Activated naive CD8-positive, alpha-beta T cell (primary cell): ENCODE measurements around the gene WWTR1.

Experiments used
- H3K27ac Mint-ChIP-seq: one replicate; pipeline ENCODE4 v1.8.0; 2021; ENCODE audit warnings: mixed read lengths
- H3K27me3 Mint-ChIP-seq: one replicate; pipeline ENCODE4 v1.8.0; 2021; ENCODE audit warnings: mixed read lengths
- H3K36me3 Mint-ChIP-seq: one replicate; pipeline ENCODE4 v1.8.0; 2021; ENCODE audit warnings: mixed read lengths
- H3K4me1 Mint-ChIP-seq: one replicate; pipeline ENCODE4 v1.8.0; 2021; ENCODE audit warnings: low read depth, mixed read lengths
- H3K4me3 Mint-ChIP-seq: one replicate; pipeline ENCODE4 v1.8.0; 2021; ENCODE audit warnings: mild to moderate bottlenecking, mixed read lengths
- H3K9me3 Mint-ChIP-seq: one replicate; pipeline ENCODE4 v1.8.0; 2021; ENCODE audit warnings: low read depth, mixed read lengths

Gene WWTR1

DNA sequence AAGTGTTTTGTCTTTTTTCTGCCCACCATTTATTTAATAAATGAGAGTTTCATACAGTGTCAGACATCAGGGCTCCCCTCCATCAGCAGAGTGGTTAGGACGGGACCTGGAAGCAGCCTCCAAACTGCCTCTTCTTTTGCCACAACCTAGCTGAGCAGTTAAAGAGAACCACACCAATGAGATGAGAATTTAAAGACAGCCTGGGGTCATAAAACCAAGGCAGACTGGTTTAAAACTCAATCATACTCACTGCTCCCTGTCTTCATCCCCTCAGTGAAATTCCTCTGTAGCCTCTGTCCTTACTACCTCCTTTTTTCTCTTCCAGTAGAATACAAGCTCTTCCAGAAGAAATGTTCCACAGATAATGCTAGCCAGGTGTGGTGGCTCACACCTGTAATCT, 78.7 kb downstream of the WWTR1 start:
- H3K4me3 Mint-ChIP-seq: no peak overlapping the region
- peaks cover 6% of the 10 kb centered on the region for H3K4me1 Mint-ChIP-seq
- no peaks in the 10 kb centered on the region for H3K9me3 Mint-ChIP-seq
- H3K27ac Mint-ChIP-seq: no peak overlapping the region
- H3K27me3 Mint-ChIP-seq: peaks cover 5% of the 10 kb centered on the region
- H3K36me3 Mint-ChIP-seq: no peaks in the 10 kb centered on the region

DNA sequence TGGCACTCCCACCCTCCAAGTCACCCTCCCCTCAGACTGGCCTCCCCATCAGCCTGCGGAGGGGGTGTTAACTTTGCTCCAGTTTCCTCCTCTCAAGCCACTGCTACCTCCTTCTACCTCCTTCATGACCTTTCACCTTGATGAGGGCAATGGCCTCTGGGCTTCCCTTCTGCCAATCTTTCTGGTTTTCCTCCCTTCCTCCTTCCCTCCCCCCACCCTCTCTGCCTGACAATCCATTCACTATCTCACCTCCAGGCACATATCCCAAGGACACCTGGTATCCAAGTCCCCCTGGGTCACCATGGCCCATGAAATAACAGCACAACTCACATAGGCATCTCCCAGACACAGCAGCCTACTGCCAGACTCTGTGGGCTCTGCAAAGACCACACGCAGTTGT, 80.0 kb downstream of the WWTR1 start:
- H3K27ac Mint-ChIP-seq: no peak overlapping the region
- H3K27me3 Mint-ChIP-seq: peaks cover 5% of the 10 kb centered on the region
- peaks cover 7% of the 10 kb centered on the region for H3K4me1 Mint-ChIP-seq
- no peaks in the 10 kb centered on the region for H3K9me3 Mint-ChIP-seq
- no peak overlapping the region for H3K4me3 Mint-ChIP-seq
- no peaks in the 10 kb centered on the region for H3K36me3 Mint-ChIP-seq

DNA sequence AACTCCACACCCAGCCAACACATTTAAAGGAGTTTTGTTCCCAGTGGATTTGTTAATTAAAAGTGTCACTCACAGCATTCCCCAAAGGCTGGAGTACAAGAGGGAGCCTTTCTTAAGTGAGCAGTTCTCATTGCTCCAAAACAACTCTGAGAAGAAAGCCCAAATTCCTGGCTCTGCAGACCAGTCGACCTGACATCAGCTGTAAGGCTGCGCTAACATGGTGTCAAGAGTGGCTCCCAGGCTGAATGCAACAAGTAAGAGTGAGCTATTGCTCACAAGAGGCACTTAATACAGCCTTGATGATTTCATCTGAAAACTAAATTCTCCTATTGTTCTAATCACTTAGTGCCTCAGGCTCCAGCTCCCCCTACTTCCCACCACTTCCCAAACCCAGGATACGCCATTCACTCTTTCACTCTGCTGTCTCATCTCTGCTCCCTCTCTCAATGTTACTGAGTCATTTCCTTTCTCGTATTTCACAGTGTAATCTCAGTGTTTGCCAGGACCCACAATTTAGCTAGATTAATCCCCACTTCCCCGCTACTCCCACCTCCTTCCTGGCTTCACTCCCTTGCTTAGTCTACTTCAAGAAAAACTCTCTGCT, 81.8 kb downstream of the WWTR1 start:
- Mint-ChIP-seq H3K36me3 (no peaks in the 10 kb centered on the region), H3K27ac (no peak overlapping the region), H3K27me3 (peaks cover 2% of the 10 kb centered on the region), H3K4me1 (peaks cover 7% of the 10 kb centered on the region), H3K9me3 (no peaks in the 10 kb centered on the region), H3K4me3 (no peak overlapping the region)

DNA sequence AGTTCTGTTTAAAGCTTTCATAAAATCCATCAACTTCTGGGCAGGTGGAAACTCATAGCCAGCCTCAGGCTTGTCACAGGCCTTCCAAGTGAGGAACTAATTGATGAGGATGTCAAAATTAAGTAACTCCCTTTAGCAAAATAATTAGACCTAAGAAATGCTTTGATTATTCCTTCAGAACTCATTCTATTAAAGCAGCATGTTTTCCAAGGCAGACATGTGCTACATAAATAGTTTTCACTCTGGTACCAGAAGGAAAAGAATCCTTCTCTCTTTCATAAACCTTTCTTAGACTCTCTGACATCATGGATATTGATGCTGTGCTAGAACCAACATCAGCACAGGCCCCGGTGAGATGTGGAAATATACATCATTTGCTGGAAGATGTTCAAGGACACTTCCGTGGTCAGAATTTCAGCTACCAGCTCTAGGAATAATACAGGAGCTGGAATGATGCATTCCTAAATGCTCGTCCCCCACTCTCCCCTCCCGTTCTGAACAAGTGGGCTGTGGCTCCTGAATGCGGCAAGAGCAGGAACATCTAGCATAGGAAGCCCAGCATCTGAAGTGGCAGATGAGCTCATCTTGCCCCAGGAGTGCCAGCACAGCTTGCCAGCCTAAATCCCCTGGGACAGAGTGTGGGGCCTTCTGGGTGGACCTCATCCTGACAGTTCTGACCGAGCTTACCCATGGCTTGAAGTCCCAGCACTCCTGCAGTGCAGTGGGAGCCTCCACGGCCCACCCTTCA, 82.4 kb downstream of the WWTR1 start:
- Mint-ChIP-seq H3K27me3 (peaks cover 2% of the 10 kb centered on the region), H3K4me3 (no peak overlapping the region), H3K4me1 (peaks cover 7% of the 10 kb centered on the region), H3K36me3 (no peaks in the 10 kb centered on the region), H3K27ac (no peak overlapping the region), H3K9me3 (no peaks in the 10 kb centered on the region)

- H3K9me3 Mint-ChIP-seq: no peaks in the 10 kb centered on the region
- no peak overlapping the region for H3K4me3 Mint-ChIP-seq
- H3K4me1 Mint-ChIP-seq: peaks cover 7% of the 10 kb centered on the region
- H3K27ac Mint-ChIP-seq: no peak overlapping the region
- no peaks in the 10 kb centered on the region for H3K36me3 Mint-ChIP-seq
- H3K27me3 Mint-ChIP-seq: peaks cover under 1% of the 10 kb centered on the region
These were observed 84.9 kb downstream of the WWTR1 start for GRCh38 chr3:149572796-149573414.

- Mint-ChIP-seq H3K9me3 (no peaks in the 10 kb centered on the region), H3K4me3 (no peak overlapping the region), H3K4me1 (peaks cover 6% of the 10 kb centered on the region), H3K27me3 (no peaks in the 10 kb centered on the region), H3K27ac (peak overlapping the region; percentile 16), H3K36me3 (no peaks in the 10 kb centered on the region)
These were observed 86.4 kb downstream of the WWTR1 start for GRCh38 chr3:149571381-149571780.

- Mint-ChIP-seq H3K4me1 (peaks cover 4% of the 10 kb centered on the region), H3K9me3 (no peaks in the 10 kb centered on the region), H3K27ac (no peak overlapping the region), H3K36me3 (no peaks in the 10 kb centered on the region), H3K27me3 (no peaks in the 10 kb centered on the region), H3K4me3 (no peak overlapping the region)
These were observed 87.8 kb downstream of the WWTR1 start for GRCh38 chr3:149570016-149570415.

GRCh38 chr3:149567381-149567780, 90.4 kb downstream of the WWTR1 start:
- Mint-ChIP-seq H3K27ac (no peak overlapping the region), H3K9me3 (no peaks in the 10 kb centered on the region), H3K4me1 (no peaks in the 10 kb centered on the region), H3K4me3 (no peak overlapping the region), H3K27me3 (no peaks in the 10 kb centered on the region), H3K36me3 (no peaks in the 10 kb centered on the region)

DNA sequence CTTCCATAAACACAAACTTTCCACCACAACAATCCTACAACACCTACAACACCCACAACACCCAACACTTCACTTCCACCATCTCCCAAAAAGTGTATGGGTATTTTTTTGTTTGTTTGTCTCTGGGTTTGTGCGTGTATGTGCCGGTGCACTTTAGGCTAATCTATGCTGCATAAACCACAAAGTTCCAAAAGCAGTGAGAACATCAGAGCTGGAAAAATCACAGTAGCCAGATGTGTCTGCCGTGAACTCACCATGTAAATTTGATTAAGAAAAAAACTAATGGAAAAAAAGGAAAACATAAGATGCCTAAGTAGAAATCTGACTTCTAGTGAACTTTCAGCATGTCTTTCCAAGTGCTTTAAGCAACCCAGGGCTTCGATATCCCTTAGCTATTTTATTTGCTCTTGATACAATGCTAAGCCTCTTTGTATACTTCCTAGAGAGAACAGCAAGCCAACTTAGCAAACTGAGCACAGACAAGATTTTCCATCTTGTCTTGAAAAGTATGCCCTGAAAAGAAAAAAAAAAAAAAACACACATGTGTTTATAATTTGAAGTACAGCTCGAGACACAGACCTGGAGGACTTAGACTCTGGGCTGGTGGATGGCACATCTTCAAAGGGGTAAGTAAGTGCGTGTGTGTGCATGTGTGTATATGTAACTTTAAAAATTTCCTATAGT, 91.4 kb downstream of the WWTR1 start:
- H3K27me3 Mint-ChIP-seq: no peaks in the 10 kb centered on the region
- H3K4me1 Mint-ChIP-seq: no peaks in the 10 kb centered on the region
- no peak overlapping the region for H3K4me3 Mint-ChIP-seq
- no peak overlapping the region for H3K27ac Mint-ChIP-seq
- no peaks in the 10 kb centered on the region for H3K36me3 Mint-ChIP-seq
- H3K9me3 Mint-ChIP-seq: no peaks in the 10 kb centered on the region

GRCh38 chr3:149564079-149564478, 93.7 kb downstream of the WWTR1 start:
- Mint-ChIP-seq H3K9me3 (no peaks in the 10 kb centered on the region), H3K4me1 (no peaks in the 10 kb centered on the region)

GRCh38 chr3:149563114-149563513, 94.7 kb downstream of the WWTR1 start:
- H3K36me3 Mint-ChIP-seq: no peaks in the 10 kb centered on the region

More at GRCh38 chr3:149564079-149564478, 93.7 kb downstream of the WWTR1 start:
- H3K27ac Mint-ChIP-seq: no peak overlapping the region
- no peak overlapping the region for H3K4me3 Mint-ChIP-seq
- peaks cover 5% of the 10 kb centered on the region for H3K27me3 Mint-ChIP-seq
- no peaks in the 10 kb centered on the region for H3K36me3 Mint-ChIP-seq

DNA sequence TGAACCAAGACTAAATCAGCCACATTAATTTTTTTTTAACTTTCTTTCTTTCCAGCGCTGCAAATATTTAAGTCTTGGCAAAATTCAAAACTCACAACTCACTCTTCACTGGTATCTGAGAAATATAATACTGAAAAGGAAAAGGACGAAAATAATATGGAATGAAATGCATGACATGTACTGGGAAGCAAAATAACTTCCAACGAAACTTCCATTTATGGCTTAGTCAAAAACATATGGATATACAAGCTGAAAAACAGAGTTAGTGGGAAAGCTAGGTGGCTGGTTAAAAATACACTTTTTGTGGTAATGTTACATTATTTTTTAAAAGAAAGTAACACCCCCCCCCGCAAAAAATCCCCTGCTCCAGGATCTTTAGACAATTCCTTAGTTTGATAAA, 97.2 kb downstream of the WWTR1 start:
- no peak overlapping the region for H3K27ac Mint-ChIP-seq
- peaks cover 5% of the 10 kb centered on the region for H3K27me3 Mint-ChIP-seq
- H3K36me3 Mint-ChIP-seq: no peaks in the 10 kb centered on the region
- H3K4me3 Mint-ChIP-seq: no peak overlapping the region
- H3K9me3 Mint-ChIP-seq: no peaks in the 10 kb centered on the region
- H3K4me1 Mint-ChIP-seq: no peaks in the 10 kb centered on the region

More at GRCh38 chr3:149563114-149563513, 94.7 kb downstream of the WWTR1 start:
- H3K9me3 Mint-ChIP-seq: no peaks in the 10 kb centered on the region
- H3K4me1 Mint-ChIP-seq: no peaks in the 10 kb centered on the region
- H3K4me3 Mint-ChIP-seq: no peak overlapping the region
- peaks cover 5% of the 10 kb centered on the region for H3K27me3 Mint-ChIP-seq
- H3K27ac Mint-ChIP-seq: no peak overlapping the region

- Mint-ChIP-seq H3K9me3 (no peaks in the 10 kb centered on the region), H3K4me1 (no peaks in the 10 kb centered on the region), H3K27ac (no peak overlapping the region), H3K27me3 (peaks cover 5% of the 10 kb centered on the region), H3K36me3 (no peaks in the 10 kb centered on the region), H3K4me3 (no peak overlapping the region)
These were observed 97.8 kb downstream of the WWTR1 start for GRCh38 chr3:149560001-149560400.

- H3K4me3 Mint-ChIP-seq: no peak overlapping the region
- no peaks in the 10 kb centered on the region for H3K4me1 Mint-ChIP-seq
- no peak overlapping the region for H3K27ac Mint-ChIP-seq
- no peaks in the 10 kb centered on the region for H3K36me3 Mint-ChIP-seq
- H3K9me3 Mint-ChIP-seq: no peaks in the 10 kb centered on the region
- H3K27me3 Mint-ChIP-seq: peaks cover 5% of the 10 kb centered on the region
These were observed 98.3 kb downstream of the WWTR1 start for GRCh38 chr3:149559525-149559924.

GRCh38 chr3:149555927-149556326, 101.9 kb downstream of the WWTR1 start:
- no peak overlapping the region for H3K27ac Mint-ChIP-seq
- no peaks in the 10 kb centered on the region for H3K4me1 Mint-ChIP-seq
- no peak overlapping the region for H3K4me3 Mint-ChIP-seq
- no peaks in the 10 kb centered on the region for H3K36me3 Mint-ChIP-seq
- no peaks in the 10 kb centered on the region for H3K9me3 Mint-ChIP-seq
- peaks cover 8% of the 10 kb centered on the region for H3K27me3 Mint-ChIP-seq
